Mesenchymal stem cell (in vitro differentiated cells and primary cell): ENCODE measurements around the gene MIAT.

Experiments
- DNase-seq: peaks from one replicate; pipeline ENCODE4 v3.0.0-alpha.2; 2013
- H2AFZ ChIP-seq: one replicate; pipeline ENCODE4 v1.6.1; 2013; ENCODE audit warnings: low read depth, mild to moderate bottlenecking, control low read depth, inconsistent platforms, low read length, moderate library complexity
- H2AK5ac ChIP-seq: 2 replicates; pipeline ENCODE4 v1.6.1; 2013; ENCODE audit warnings: low read length, moderate library complexity, mild to moderate bottlenecking, inconsistent platforms; ENCODE audit not compliant: severe bottlenecking
- H2BK120ac ChIP-seq: one replicate; pipeline ENCODE4 v1.6.1; 2013; ENCODE audit warnings: low read depth, mild to moderate bottlenecking, inconsistent platforms, low read length, moderate library complexity
- H2BK12ac ChIP-seq, 2 experiments: one replicate each; pipeline ENCODE4 v1.6.1; 2013; ENCODE audit warnings: inconsistent platforms in 2 of 2, low read length in 2 of 2, mild to moderate bottlenecking in 2 of 2, moderate library complexity in 2 of 2, control low read depth in 1 of 2
- H2BK15ac ChIP-seq: one replicate; pipeline ENCODE4 v1.6.1; 2013; ENCODE audit warnings: mild to moderate bottlenecking, low read depth, inconsistent platforms; ENCODE audit not compliant: poor library complexity, severe bottlenecking
- H2BK5ac ChIP-seq: 2 replicates; pipeline ENCODE4 v1.6.1; 2013; ENCODE audit warnings: low read depth, mild to moderate bottlenecking, low read length, control low read depth, inconsistent platforms; ENCODE audit not compliant: poor library complexity, severe bottlenecking
- H3K14ac ChIP-seq, 2 experiments: one replicate each; pipeline ENCODE4 v1.6.1; 2013; ENCODE audit warnings: inconsistent platforms in 2 of 2, low read length in 2 of 2, control low read depth in 1 of 2, mild to moderate bottlenecking in 1 of 2, moderate library complexity in 1 of 2
- H3K18ac ChIP-seq, 2 experiments: one replicate each; pipeline ENCODE4 v1.6.1; 2013; ENCODE audit warnings: inconsistent platforms in 2 of 2, low read length in 2 of 2, control low read depth in 1 of 2, low read depth in 1 of 2, mild to moderate bottlenecking in 1 of 2
- H3K23ac ChIP-seq, 2 experiments: one replicate each; pipeline ENCODE4 v1.6.1; 2013; ENCODE audit warnings: inconsistent platforms in 2 of 2, low read length in 2 of 2, mild to moderate bottlenecking in 2 of 2, moderate library complexity in 2 of 2, control low read depth in 1 of 2
- H3K27ac ChIP-seq: 2 replicates; pipeline ENCODE4 v1.5.1; 2013; ENCODE audit warnings: mild to moderate bottlenecking, moderate library complexity, low read length, control low read depth, inconsistent platforms; ENCODE audit not compliant: poor library complexity, severe bottlenecking
- H3K27me3 ChIP-seq, 2 experiments: 2 replicates each; pipeline versions ENCODE4 v1.6.1 to v1.7.0; 2013; ENCODE audit warnings: low read length in 2 of 2, mild to moderate bottlenecking in 2 of 2, moderate library complexity in 2 of 2, control low read depth in 1 of 2, inconsistent platforms in 1 of 2; ENCODE audit not compliant: control insufficient read depth in 1 of 2, insufficient read depth in 1 of 2
- H3K36me3 ChIP-seq, 2 experiments: 2 replicates each; pipeline versions ENCODE4 v1.6.1 to v1.7.0; 2013; ENCODE audit warnings: low read length in 2 of 2, control low read depth in 1 of 2, inconsistent platforms in 1 of 2, low read depth in 1 of 2, mild to moderate bottlenecking in 1 of 2; ENCODE audit not compliant: insufficient read depth in 2 of 2, control insufficient read depth in 1 of 2
- H3K4ac ChIP-seq, 2 experiments: one replicate each; pipeline ENCODE4 v1.6.1; 2013; ENCODE audit warnings: inconsistent platforms in 2 of 2, low read length in 2 of 2, mild to moderate bottlenecking in 2 of 2, moderate library complexity in 2 of 2, control low read depth in 1 of 2, low read depth in 1 of 2
- H3K4me1 ChIP-seq: 2 replicates; pipeline ENCODE4 v1.6.1; 2013; ENCODE audit warnings: low read depth, low read length, control low read depth; ENCODE audit not compliant: control insufficient read depth, insufficient read depth
- H3K4me2 ChIP-seq: 2 replicates; pipeline ENCODE4 v1.6.1; 2013; ENCODE audit warnings: low read length, mild to moderate bottlenecking, inconsistent platforms; ENCODE audit not compliant: poor library complexity, severe bottlenecking
- H3K4me3 ChIP-seq, 2 experiments: 2 replicates each; pipeline versions ENCODE4 v1.5.1 to v1.7.0; 2013; ENCODE audit warnings: low read length in 2 of 2, mild to moderate bottlenecking in 2 of 2, control low read depth in 1 of 2, low read depth in 1 of 2; ENCODE audit not compliant: insufficient read depth in 1 of 2
- H3K79me1 ChIP-seq: replicated peaks from 2 replicates; pipeline ENCODE4 v1.6.1; 2013; ENCODE audit warnings: mild to moderate bottlenecking, control low read depth, low read length, inconsistent platforms; ENCODE audit not compliant: poor library complexity, severe bottlenecking
- H3K9ac ChIP-seq: 2 replicates; pipeline ENCODE4 v1.7.0; 2013; ENCODE audit warnings: mild to moderate bottlenecking, low read length, moderate library complexity
- H3K9me3 ChIP-seq: 2 replicates; pipeline ENCODE4 v1.7.0; 2013; ENCODE audit warnings: mild to moderate bottlenecking, low read length; ENCODE audit not compliant: control insufficient read depth
- H4K8ac ChIP-seq: one replicate; pipeline ENCODE4 v1.6.1; 2013; ENCODE audit warnings: inconsistent platforms, mild to moderate bottlenecking, low read length, moderate library complexity
- H4K91ac ChIP-seq: one replicate; pipeline ENCODE4 v1.6.1; 2013; ENCODE audit warnings: mild to moderate bottlenecking, low read length, inconsistent platforms
- WGBS: methylation state at CpG from one replicate; pipeline ENCODE4 v1.1.7; 2013; ENCODE audit warnings: mixed read lengths; 5-methylcytosine and 5-hydroxymethylcytosine counted together

Gene MIAT

DNA sequence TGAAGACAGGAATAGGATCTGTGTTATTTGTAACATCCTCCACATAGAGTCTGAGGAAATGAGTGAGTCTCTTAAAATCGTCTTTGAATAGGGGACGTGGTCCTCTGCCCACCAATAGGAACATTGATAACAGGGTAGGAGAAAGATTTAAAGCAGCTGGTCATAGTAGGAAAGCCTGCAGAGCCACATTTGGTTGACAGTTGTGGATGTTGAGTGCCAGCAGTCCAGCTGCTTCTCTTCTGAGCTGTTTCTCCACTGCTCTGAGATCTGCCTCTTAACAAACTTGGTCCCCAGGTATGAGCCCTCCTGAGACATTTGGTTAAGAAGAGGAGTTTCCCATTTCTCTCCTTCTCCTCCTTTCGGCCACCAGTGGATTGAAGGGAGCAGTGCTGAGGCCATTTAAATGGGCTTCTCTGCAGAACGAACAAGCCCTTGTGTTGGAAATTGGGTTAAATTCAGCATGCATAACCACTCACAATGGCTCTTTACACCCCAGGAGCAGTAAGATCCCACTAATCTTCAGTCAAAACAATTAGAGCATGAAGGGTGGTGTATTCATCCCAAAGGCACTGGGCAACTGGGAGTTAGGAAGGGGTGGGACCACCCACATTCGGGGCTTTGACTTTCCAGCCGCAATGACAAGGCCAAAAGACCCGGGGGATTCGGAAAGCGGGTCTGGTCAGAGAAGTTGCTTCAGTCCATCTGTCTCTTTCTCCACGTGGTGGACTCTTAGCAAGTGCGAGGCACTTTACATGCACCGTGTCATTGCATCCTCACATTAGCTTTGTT is 32.3 kb downstream of the MIAT start:
- WGBS: 69% methylated on average over 10 of the region's 12 CpGs
- no peak overlapping the region for H3K9ac ChIP-seq
- no peak overlapping the region for H2BK5ac ChIP-seq
- DNase-seq: no peak
- H3K23ac ChIP-seq: no peak overlapping the region
- H4K8ac ChIP-seq: no peak overlapping the region
- H2BK120ac ChIP-seq: no peak overlapping the region
- no peak overlapping the region for H3K4ac ChIP-seq
- no peak overlapping the region for H2BK12ac ChIP-seq
- H3K4me3 ChIP-seq: no peak overlapping the region
- H2AK5ac ChIP-seq: no peak overlapping the region
- H3K79me1 ChIP-seq: peaks cover 40% of the 10 kb centered on the region
- no peak overlapping the region for H3K4me2 ChIP-seq
- no peaks in the 10 kb centered on the region for H3K9me3 ChIP-seq
- H3K36me3 ChIP-seq: peaks cover under 1 to 10% of the 10 kb centered on the region in 2 experiments
- no peaks in the 10 kb centered on the region for H3K27me3 ChIP-seq
- H2BK15ac ChIP-seq: no peak overlapping the region
- no peak overlapping the region for H2AFZ ChIP-seq
- no peak overlapping the region for H3K14ac ChIP-seq
- no peaks in the 10 kb centered on the region for H3K4me1 ChIP-seq
- H3K27ac ChIP-seq: no peak overlapping the region
- H3K18ac ChIP-seq: no peak overlapping the region
- H4K91ac ChIP-seq: no peak overlapping the region

DNA sequence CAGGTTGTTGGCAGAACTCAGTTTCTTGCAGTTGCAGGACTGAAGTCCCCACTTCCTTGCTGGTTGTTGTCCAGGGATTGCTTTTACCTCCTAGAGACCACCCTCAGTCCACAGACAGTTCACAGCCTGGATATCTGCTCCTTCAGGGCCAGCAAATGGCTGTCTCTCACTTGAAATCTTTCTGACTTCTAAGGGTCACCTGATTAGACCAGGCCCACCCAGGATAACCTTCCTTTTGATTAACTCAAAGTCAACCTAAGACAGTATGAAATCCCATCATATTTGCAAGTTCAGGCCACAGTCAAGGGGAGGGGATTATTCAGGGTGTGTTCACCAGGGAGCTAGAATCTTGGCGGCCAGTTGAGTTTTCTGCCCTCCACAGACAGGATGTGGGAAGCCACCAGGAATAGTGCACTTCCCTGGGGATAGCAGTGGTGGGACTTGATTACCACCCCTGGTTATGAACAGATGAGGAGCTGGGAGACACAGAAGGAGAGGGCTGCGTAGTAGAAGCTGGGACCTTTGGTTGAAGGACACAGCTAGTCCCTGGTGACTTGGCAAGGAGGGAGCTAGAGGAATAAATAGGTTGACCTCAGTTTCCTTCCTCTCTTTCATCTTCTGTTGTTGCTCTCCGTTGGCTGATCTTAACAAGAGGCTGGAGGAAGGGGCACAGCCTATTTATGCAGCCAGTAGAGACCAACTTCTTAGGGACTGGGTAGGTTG is 33.4 kb downstream of the MIAT start:
- Histone ChIP-seq H3K4ac (no peak overlapping the region), H2BK12ac (no peak overlapping the region), H3K36me3 (peaks cover 2 to 10% of the 10 kb centered on the region in 2 experiments), H2AK5ac (no peak overlapping the region), H3K9ac (no peak overlapping the region), H3K4me1 (no peaks in the 10 kb centered on the region), H3K79me1 (peaks cover 39% of the 10 kb centered on the region), H2BK15ac (no peak overlapping the region), H3K27ac (no peak overlapping the region), H2AFZ (no peak overlapping the region), H4K8ac (no peak overlapping the region), H4K91ac (no peak overlapping the region), H2BK5ac (no peak overlapping the region), H3K23ac (peak overlapping the region in 1 of 2 experiments; percentile 36), H3K9me3 (no peaks in the 10 kb centered on the region), H3K14ac (no peak overlapping the region), H3K4me2 (no peak overlapping the region), H3K4me3 (no peak overlapping the region), H3K27me3 (no peaks in the 10 kb centered on the region), H3K18ac (no peak overlapping the region), H2BK120ac (no peak overlapping the region)
- no peak for DNase-seq
- WGBS: 99% methylated on average over 3 of the region's 3 CpGs

- Histone ChIP-seq H3K36me3 (peaks cover 2 to 10% of the 10 kb centered on the region in 2 experiments), H3K4ac (no peak overlapping the region), H2BK15ac (no peak overlapping the region), H3K27ac (no peak overlapping the region), H4K8ac (no peak overlapping the region), H2AFZ (no peak overlapping the region), H3K27me3 (no peaks in the 10 kb centered on the region), H3K9me3 (no peaks in the 10 kb centered on the region), H2BK120ac (no peak overlapping the region), H2BK12ac (no peak overlapping the region), H2BK5ac (no peak overlapping the region), H3K79me1 (peaks cover 38% of the 10 kb centered on the region), H3K14ac (no peak overlapping the region), H2AK5ac (no peak overlapping the region), H3K23ac (no peak overlapping the region), H3K4me1 (no peaks in the 10 kb centered on the region), H3K4me3 (no peak overlapping the region), H3K18ac (no peak overlapping the region), H3K9ac (no peak overlapping the region), H4K91ac (no peak overlapping the region), H3K4me2 (no peak overlapping the region)
- no peak for DNase-seq
- 87% methylated on average over 5 of the region's 6 CpGs for WGBS
Measured at GRCh38 chr22:26691377-26691716, 34.0 kb downstream of the MIAT start.

- 93% methylated on average over 3 of the region's 3 CpGs for WGBS
- Histone ChIP-seq H4K8ac (no peak overlapping the region), H3K4ac (no peak overlapping the region), H2BK15ac (no peak overlapping the region), H3K4me1 (no peaks in the 10 kb centered on the region), H2BK12ac (no peak overlapping the region), H4K91ac (no peak overlapping the region), H3K4me2 (no peak overlapping the region), H3K9me3 (no peaks in the 10 kb centered on the region), H3K27ac (no peak overlapping the region), H3K79me1 (peaks cover 36% of the 10 kb centered on the region), H3K9ac (no peak overlapping the region), H2AFZ (no peak overlapping the region), H3K36me3 (peaks cover 2 to 10% of the 10 kb centered on the region in 2 experiments), H3K23ac (no peak overlapping the region), H3K14ac (no peak overlapping the region), H2BK120ac (no peak overlapping the region), H3K18ac (no peak overlapping the region), H3K4me3 (no peak overlapping the region), H2BK5ac (no peak overlapping the region), H2AK5ac (no peak overlapping the region), H3K27me3 (no peaks in the 10 kb centered on the region)
- no peak for DNase-seq
Measured at GRCh38 chr22:26692215-26692614, 34.8 kb downstream of the MIAT start.
